SK-N-SH treated with all-trans-retinoic acid at 6 μM for 48 hours (cell line): ENCODE data around the gene ERGIC1.
"Not testable (repeated sequence)": the region's sequence is repeated elsewhere in the genome, so short reads cannot be mapped to it uniquely, and the experiment has no call there.

Experiments
- ATAC-seq: fragments of 200-7000 bp; cut with Tn5 transposase; 3 replicates; pipeline ENCODE4 v1.9.1; 2020; ENCODE audit warnings: mild to moderate bottlenecking, moderate library complexity
- ARNTL ChIP-seq: fragments of 450-650 bp; formaldehyde crosslinking; IDR thresholded peaks from 2 replicates; pipeline ENCODE4 v1.5.0; 2020; ENCODE audit warnings: low read depth, mild to moderate bottlenecking, moderate library complexity, borderline replicate concordance
- BACH2 ChIP-seq: fragments of 250-450 bp; sonication (Bioruptor Pico); IDR thresholded peaks from 2 replicates; pipeline ENCODE4 v1.9.0; 2021; ENCODE audit warnings: mild to moderate bottlenecking, borderline replicate concordance
- ESRRG ChIP-seq: fragments of 250-450 bp; sonication (Bioruptor Pico); IDR thresholded peaks from 2 replicates; pipeline ENCODE4 v1.6.1; 2021; ENCODE audit warnings: mild to moderate bottlenecking
- ISL1 ChIP-seq: fragments of 250-450 bp; sonication (Bioruptor Pico); IDR thresholded peaks from 2 replicates; pipeline ENCODE4 v2.1.2; 2022; ENCODE audit warnings: mild to moderate bottlenecking, moderate library complexity
- OSR1 ChIP-seq: fragments of 250-450 bp; sonication (Bioruptor Pico); IDR thresholded peaks from 2 replicates; pipeline ENCODE4 v1.8.0; 2022; ENCODE audit warnings: moderate library complexity, mild to moderate bottlenecking, inconsistent platforms
- RARB ChIP-seq: fragments of 250-450 bp; sonication (Bioruptor Pico); IDR thresholded peaks from 2 replicates; pipeline ENCODE4 v1.8.0; 2021; ENCODE audit warnings: mild to moderate bottlenecking, moderate library complexity
- SNAI2 ChIP-seq: fragments of 250-450 bp; sonication (Bioruptor Pico); IDR thresholded peaks from 2 replicates; pipeline ENCODE4 v1.5.0; 2020; ENCODE audit warnings: mild to moderate bottlenecking, moderate library complexity
- TCF4 ChIP-seq: fragments of 250-450 bp; sonication (Bioruptor Pico); IDR thresholded peaks from 2 replicates; pipeline ENCODE4 v1.8.0; 2021; ENCODE audit warnings: mild to moderate bottlenecking, moderate library complexity, borderline replicate concordance
- TOX ChIP-seq: fragments of 250-450 bp; sonication (Bioruptor Pico); IDR thresholded peaks from 2 replicates; pipeline ENCODE4 v1.8.0; 2021; ENCODE audit warnings: mild to moderate bottlenecking, moderate library complexity, borderline replicate concordance
- TSHZ2 ChIP-seq: fragments of 250-450 bp; sonication (Bioruptor Pico); IDR thresholded peaks from 2 replicates; pipeline ENCODE4 v1.5.0; 2020; ENCODE audit warnings: mild to moderate bottlenecking, moderate library complexity
- ZC3H10 ChIP-seq: fragments of 250-450 bp; sonication (Bioruptor Pico); IDR thresholded peaks from 2 replicates; pipeline ENCODE4 v1.5.1; 2021; ENCODE audit warnings: mild to moderate bottlenecking, moderate library complexity
- ZFP30 ChIP-seq: fragments of 450-650 bp; formaldehyde crosslinking; IDR thresholded peaks from 2 replicates; pipeline ENCODE4 v1.5.0; 2022; ENCODE audit warnings: mild to moderate bottlenecking, moderate library complexity
- ZNF70 ChIP-seq: fragments of 450-650 bp; formaldehyde crosslinking; IDR thresholded peaks from 2 replicates; pipeline ENCODE4 v1.5.0; 2020; ENCODE audit warnings: mild to moderate bottlenecking, moderate library complexity
- ZNF8 ChIP-seq: fragments of 450-650 bp; formaldehyde crosslinking; IDR thresholded peaks from 2 replicates; pipeline ENCODE4 v1.5.0; 2020; ENCODE audit warnings: mild to moderate bottlenecking, moderate library complexity
- TF ChIP-seq, protein P1 (sequence below): fragments of 250-450 bp; sonication (Bioruptor Pico); IDR thresholded peaks from 2 replicates; pipeline ENCODE4 v1.8.0; 2021; ENCODE audit warnings: low read depth, mild to moderate bottlenecking, moderate library complexity, borderline replicate concordance
- TF ChIP-seq, protein P2 (sequence below): fragments of 250-450 bp; sonication (Bioruptor Pico); IDR thresholded peaks from 2 replicates; pipeline ENCODE4 v1.5.1; 2021; ENCODE audit warnings: mild to moderate bottlenecking, moderate library complexity
- TF ChIP-seq, protein P3 (sequence below): fragments of 250-450 bp; sonication (Bioruptor Pico); IDR thresholded peaks from 2 replicates; pipeline ENCODE4 v1.5.1; 2020; ENCODE audit warnings: low read depth, mild to moderate bottlenecking, moderate library complexity
- TF ChIP-seq, protein P4 (sequence below): fragments of 250-450 bp; sonication (Bioruptor Pico); IDR thresholded peaks from 2 replicates; pipeline ENCODE4 v1.8.0; 2020; ENCODE audit warnings: mild to moderate bottlenecking, moderate library complexity, borderline replicate concordance

ERGIC1 gene

GRCh38 chr5:172786736-172787462, 47.2 kb upstream of the ERGIC1 start (continued):
- TF ChIP-seq TSHZ2 (CRISPR knock-in tag): no peak
- no peak for TF ChIP-seq ESRRG (CRISPR knock-in tag)
- TF ChIP-seq ZNF70: no peak
- no peak for TF ChIP-seq ZNF8 (CRISPR knock-in tag)
- no peak for TF ChIP-seq ZFP30
- TF ChIP-seq OSR1 (CRISPR knock-in tag): no peak
- TF ChIP-seq SNAI2 (CRISPR knock-in tag): no peak
- no peak for TF ChIP-seq ZC3H10 (CRISPR knock-in tag)
- no peak for TF ChIP-seq TCF4
- no peak for TF ChIP-seq TOX (CRISPR knock-in tag)

GRCh38 chr5:172787538-172787937, 46.5 kb upstream of the ERGIC1 start:
- not testable (repeated sequence) for ATAC-seq

DNA sequence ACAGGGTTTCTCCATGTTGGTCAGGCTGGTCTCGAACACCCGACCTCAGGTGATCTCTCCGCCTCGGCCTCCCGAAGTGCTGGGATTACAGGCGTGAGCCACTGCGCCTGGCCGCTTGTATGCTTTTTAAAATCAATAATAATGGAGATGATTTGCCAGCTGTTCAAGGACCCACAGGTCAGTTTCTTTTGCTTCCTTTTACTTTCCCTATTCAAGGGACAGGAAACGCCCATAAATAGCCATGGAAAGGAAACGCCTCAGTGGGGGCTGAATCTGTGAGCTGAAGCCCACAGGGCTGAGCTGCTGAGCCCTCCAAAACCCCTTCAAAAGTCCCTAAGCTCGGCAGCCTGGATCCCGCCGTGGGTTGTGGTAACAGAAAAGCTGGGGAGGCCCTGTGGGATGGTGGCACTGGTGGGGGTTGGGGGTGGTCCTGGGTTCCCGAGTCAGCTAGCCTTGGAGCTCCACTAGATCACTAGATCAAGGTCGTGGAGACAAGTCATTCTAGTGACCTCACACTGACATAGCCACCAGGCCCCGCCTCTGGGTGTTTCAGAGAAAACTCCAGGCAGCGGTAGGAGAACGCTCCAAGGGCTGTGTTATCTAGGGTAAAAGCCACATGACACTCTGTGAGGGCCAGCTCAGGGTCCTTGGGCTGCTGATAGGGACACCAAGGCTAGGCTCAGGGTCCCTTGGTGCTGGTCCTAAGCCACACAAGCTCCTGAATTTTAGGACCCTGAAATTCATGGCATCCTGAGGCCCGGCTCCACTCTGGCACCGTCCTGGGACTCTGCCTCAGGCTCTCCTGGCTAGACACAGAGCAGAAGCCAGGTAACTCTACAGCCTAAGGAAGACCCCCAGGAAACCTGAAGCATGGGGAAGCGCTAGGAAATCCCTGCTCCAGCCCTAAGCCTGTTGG, 45.0 kb upstream of the ERGIC1 start:
- peak; percentile 43 for ATAC-seq
- TF ChIP-seq RARB (CRISPR knock-in tag) (no peak), ZC3H10 (CRISPR knock-in tag) (no peak), ARNTL (CRISPR knock-in tag) (no peak), TCF4 (no peak), OSR1 (CRISPR knock-in tag) (no peak), ZNF70 (no peak), ZFP30 (no peak), TSHZ2 (CRISPR knock-in tag) (no peak), TOX (CRISPR knock-in tag) (no peak), ISL1 (CRISPR knock-in tag) (no peak), BACH2 (CRISPR knock-in tag) (no peak), ESRRG (CRISPR knock-in tag) (no peak)
- TF ChIP-seq, protein P1, sequence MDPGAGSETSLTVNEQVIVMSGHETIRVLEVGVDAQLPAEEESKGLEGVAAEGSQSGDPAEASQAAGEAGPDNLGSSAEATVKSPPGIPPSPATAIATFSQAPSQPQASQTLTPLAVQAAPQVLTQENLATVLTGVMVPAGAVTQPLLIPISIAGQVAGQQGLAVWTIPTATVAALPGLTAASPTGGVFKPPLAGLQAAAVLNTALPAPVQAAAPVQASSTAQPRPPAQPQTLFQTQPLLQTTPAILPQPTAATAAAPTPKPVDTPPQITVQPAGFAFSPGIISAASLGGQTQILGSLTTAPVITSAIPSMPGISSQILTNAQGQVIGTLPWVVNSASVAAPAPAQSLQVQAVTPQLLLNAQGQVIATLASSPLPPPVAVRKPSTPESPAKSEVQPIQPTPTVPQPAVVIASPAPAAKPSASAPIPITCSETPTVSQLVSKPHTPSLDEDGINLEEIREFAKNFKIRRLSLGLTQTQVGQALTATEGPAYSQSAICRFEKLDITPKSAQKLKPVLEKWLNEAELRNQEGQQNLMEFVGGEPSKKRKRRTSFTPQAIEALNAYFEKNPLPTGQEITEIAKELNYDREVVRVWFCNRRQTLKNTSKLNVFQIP (CRISPR knock-in tag): no peak
- TF ChIP-seq, protein P2, sequence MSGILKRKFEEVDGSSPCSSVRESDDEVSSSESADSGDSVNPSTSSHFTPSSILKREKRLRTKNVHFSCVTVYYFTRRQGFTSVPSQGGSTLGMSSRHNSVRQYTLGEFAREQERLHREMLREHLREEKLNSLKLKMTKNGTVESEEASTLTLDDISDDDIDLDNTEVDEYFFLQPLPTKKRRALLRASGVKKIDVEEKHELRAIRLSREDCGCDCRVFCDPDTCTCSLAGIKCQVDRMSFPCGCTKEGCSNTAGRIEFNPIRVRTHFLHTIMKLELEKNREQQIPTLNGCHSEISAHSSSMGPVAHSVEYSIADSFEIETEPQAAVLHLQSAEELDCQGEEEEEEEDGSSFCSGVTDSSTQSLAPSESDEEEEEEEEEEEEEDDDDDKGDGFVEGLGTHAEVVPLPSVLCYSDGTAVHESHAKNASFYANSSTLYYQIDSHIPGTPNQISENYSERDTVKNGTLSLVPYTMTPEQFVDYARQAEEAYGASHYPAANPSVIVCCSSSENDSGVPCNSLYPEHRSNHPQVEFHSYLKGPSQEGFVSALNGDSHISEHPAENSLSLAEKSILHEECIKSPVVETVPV (CRISPR knock-in tag): no peak
- TF ChIP-seq, protein P3, sequence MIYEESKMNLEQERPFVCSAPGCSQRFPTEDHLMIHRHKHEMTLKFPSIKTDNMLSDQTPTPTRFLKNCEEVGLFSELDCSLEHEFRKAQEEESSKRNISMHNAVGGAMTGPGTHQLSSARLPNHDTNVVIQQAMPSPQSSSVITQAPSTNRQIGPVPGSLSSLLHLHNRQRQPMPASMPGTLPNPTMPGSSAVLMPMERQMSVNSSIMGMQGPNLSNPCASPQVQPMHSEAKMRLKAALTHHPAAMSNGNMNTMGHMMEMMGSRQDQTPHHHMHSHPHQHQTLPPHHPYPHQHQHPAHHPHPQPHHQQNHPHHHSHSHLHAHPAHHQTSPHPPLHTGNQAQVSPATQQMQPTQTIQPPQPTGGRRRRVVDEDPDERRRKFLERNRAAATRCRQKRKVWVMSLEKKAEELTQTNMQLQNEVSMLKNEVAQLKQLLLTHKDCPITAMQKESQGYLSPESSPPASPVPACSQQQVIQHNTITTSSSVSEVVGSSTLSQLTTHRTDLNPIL (CRISPR knock-in tag): no peak
- TF ChIP-seq, protein P4, sequence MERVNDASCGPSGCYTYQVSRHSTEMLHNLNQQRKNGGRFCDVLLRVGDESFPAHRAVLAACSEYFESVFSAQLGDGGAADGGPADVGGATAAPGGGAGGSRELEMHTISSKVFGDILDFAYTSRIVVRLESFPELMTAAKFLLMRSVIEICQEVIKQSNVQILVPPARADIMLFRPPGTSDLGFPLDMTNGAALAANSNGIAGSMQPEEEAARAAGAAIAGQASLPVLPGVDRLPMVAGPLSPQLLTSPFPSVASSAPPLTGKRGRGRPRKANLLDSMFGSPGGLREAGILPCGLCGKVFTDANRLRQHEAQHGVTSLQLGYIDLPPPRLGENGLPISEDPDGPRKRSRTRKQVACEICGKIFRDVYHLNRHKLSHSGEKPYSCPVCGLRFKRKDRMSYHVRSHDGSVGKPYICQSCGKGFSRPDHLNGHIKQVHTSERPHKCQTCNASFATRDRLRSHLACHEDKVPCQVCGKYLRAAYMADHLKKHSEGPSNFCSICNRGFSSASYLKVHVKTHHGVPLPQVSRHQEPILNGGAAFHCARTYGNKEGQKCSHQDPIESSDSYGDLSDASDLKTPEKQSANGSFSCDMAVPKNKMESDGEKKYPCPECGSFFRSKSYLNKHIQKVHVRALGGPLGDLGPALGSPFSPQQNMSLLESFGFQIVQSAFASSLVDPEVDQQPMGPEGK (CRISPR knock-in tag): no peak
